AG08396 (cell line): Measurements from ENCODE around the gene KIF3C.
A peak's percentile ranks its signal among the peaks of the same experiment; 100 is the strongest.
"Not testable (repeated sequence)": the region's sequence is repeated elsewhere in the genome, so short reads cannot be mapped to it uniquely, and the experiment has no call there.

Experiments used
- DNase-seq: peaks from one replicate; pipeline ENCODE4 v3.0.0; 2012; ENCODE audit warnings: low spot score, mixed read lengths

The KIF3C gene

GRCh38 chr2:25982273-25982967, at the start of gene KIF3C:
KIF3C (minus strand) TSS chr2:25982497; CDS start chr2:25981917, 580 bp downstream.
- DNase-seq, result peak; percentile 84

GRCh38 chr2:26028083-26028482, 45.8 kb upstream of the KIF3C start:
- not testable (repeated sequence) for DNase-seq

DNA sequence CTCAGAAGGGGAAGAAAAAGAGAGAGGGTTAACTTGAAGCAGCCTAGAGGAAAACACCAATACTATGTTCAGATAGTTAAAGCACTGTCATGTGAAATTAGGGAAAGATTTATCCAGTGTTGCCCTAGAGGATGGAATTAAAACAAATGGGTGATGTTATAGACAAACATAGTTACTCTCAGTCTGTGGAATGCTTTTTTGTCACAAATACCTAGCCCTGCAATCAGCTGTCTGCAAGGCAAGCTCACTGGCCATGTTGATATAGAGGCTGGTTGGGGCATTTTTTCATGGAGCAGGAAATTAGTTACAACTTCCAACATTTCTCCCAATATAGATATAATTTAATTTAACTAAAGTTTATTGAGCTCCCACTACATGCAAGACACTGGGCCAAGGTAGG, 43.2 kb upstream of the KIF3C start:
- DNase-seq, result no peak

- no peak for DNase-seq
These were observed 42.0 kb upstream of the KIF3C start for GRCh38 chr2:26024260-26024659.

- no peak for DNase-seq
These were observed 37.9 kb upstream of the KIF3C start for GRCh38 chr2:26020231-26020640.

DNA sequence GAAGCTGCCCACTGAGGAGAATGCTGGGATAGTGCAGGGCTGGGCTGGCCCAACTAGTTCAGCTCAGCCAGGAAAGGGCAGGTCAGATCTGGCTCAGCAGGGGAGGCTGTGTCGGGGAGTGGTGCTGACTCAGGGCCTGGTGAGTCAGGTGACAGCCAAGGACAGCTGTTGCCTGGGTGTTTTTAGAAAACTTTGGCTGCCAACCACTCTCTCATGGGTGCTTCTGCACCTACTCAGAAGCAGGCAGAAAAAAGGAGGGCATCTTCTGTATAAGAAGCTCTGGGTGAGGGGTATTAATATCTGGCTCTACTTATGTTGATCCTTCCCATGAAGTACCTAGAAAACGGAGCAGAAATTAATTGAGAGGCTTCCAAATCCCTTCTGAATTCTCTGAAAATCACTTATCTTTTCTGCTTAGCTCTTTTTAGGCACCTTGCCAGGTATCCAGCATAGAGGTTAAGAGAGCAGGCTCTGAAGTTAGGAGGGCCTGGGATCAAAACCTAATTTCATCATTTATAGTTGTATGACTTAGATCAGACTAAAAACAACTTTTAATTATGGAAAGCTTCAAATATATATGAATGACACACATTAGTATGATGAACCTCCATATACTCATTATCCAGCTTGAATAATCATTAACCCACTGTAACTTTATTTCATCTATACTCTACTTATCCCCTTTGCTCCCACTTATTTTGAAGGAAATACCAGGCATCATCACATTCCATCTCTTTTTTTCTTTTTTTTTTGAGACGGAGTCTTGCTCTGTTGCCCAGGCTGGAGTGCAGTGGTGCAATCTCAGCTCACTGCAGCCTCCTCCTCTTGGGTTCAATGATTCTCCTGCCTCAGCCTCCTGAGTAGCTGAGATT, 36.1 kb upstream of the KIF3C start:
- DNase-seq, result peak; percentile 86

DNA sequence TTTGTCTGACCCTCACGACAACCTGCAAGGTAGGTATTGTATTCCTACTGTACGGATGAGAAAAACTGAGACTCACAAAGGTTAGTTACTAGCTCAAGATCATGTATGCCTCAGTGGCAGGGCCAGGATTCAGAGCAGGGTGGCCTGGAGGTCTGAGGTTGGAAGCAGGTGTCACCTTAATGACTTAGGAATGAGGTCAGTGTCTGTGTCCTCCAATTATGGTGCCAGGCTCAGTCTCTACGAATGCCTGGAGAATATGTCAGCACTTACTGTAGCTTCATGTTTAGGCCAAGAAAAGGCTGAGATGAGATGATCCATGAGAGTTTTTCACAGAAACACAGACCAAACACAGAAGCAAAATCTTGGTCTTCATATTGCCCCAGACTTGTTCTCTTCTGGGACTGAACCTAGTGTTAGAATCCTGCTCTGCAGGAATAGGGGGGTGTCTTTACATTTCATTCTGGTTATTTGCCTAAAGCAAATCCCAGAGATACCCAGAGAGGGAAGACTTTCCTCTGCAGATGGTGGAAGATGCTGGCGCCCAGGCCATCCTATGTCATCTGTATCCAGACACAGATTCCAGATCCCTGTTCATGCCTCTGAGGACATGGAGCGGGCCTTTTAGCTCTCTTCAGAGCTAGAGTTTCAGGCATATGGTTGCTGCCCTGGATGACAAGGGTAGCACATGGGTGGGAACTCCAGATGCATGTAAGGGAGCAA, 35.3 kb upstream of the KIF3C start:
- no peak for DNase-seq

DNA sequence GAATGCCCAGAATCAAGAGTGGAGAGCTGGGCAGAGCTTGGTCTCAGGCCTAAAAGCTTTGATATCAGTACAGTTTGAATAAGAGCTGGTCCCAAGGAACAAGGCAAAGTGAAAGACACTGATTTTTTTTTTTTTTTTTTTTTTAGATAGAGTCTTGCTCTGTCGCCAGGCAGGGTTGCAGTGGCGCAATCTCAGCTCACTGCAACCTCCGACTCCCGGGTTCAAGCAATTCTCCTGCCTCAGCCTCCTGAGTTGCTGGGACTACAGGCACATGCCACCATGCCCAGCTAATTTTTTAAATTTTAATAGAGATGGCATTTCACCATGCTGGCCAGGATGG, 34.4 kb upstream of the KIF3C start:
- DNase-seq, result not testable (repeated sequence)

DNA sequence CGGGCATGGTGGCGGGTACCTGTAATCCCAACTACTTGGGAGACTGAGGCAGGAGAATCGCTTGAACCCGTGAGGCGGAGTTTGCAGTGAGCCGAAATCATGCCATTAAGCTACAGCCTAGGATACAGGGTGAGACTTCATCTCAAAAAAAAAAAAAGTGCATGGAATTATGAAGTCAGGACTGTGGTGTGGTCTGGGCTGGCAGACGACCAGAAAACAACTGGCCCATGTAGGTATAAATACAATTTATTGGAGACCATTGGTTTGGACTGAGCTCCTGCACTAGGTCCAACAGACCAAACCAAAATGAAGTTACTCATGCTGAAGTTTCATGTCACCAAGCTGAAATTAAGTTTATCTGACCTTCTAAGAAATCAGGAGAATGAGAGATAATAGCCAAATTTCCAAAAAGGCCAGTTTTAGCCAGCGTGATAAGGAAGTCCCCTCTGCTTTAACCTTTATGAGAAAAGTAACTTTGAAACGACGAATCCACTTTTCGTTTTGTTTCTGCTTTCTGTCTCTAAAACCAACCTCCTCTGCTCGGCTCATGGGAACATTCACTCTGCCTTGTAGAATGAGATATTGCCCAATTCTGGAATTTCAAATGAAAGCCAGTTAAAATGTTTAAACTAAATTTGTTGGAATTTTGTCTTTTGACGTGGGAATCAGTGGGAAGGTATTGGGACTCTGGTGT, 33.9 kb upstream of the KIF3C start:
- DNase-seq, result no peak

- no peak for DNase-seq
These were observed 31.4 kb upstream of the KIF3C start for GRCh38 chr2:26013668-26014067.

GRCh38 chr2:26011990-26012856, 29.9 kb upstream of the KIF3C start:
- no peak for DNase-seq

- DNase-seq, result no peak
These were observed 29.3 kb upstream of the KIF3C start for GRCh38 chr2:26011609-26011989.

DNA sequence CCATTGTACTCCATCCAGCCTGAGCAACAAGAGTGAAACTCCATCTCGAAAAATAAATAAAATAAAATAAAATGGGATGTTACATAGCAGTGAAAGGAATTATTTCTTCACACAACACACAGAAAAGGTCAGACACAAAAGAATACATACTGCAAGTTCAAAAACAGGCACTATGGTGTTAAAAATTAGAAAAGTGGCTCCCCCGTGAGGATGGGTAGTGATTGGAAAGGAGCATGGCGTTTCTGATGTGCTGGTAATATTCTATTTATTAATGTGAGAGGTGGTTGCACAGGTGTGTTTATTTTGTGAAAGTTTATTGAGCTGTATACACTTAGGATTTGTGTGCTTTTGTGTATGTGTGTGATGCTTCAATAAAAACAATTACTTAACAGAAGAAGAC, 28.6 kb upstream of the KIF3C start:
- no peak for DNase-seq

GRCh38 chr2:26009567-26009963, 27.3 kb upstream of the KIF3C start:
- no peak for DNase-seq

DNA sequence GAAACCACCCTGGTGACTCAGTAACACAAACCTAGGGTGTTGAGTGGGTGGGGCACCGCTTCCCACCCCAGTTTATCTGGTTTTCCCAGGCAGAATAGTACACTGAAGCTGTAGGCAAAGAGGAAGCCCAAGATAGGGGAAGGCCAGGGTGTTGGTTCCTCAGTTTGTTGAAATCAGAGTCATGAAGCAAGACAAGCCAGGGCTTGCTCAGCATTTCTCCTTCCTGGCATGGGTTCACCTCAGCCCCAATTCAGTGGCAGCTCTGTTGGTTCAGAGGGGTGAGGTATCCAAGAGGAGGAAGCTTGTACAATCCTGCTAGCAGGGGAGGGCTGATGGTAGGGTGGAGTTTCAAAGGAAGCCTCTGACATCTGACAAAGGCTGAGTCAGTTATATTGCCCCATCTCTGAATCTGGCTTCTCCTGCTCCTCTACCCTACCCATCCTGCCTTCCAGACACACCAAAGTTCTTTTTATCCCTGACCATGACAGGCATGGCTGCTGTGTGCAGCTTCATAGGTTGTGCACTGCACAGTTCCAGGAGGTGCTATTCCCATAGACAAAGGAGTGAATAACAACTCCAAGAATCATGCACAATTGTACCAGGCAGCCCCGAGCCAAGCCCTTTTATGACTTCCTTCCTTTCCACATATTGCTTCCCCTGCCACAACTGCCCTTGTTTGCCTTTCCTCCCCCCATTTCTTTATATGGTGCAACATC, 26.7 kb upstream of the KIF3C start:
- DNase-seq, result peak; percentile 61

GRCh38 chr2:26008095-26008494, 25.8 kb upstream of the KIF3C start:
- DNase-seq, result no peak

- DNase-seq, result no peak
These were observed 20.5 kb upstream of the KIF3C start for GRCh38 chr2:26002632-26003310.

- no peak for DNase-seq
These were observed 19.6 kb upstream of the KIF3C start for GRCh38 chr2:26001743-26002351.

DNA sequence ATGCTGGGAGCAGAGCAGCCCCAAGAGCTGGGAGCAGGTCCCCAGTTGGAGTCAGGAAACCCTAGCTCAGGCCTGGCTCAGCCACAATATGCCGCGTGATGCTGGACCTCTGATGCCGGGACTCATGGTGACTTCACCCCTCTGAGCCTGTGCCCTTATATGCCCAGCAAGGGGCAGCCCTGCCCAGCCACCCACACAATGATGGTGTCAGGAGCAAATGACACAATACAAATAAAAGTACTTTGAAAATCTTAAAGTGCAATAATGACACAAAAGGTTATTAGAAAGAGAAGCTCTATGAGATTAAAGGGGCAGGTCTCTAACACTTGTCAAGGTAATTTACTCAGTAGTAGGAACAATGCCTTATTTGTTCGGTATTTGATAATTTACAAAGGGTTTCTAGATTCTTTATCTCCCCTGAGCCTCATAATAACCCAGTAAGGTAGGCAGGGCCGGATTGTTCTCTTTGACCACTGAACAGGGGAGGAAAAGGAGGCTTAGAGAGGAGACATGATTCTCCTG, 18.3 kb upstream of the KIF3C start:
- DNase-seq, result no peak
